Measurements from ENCODE around the gene WDR45B.

The WDR45B gene

DNA sequence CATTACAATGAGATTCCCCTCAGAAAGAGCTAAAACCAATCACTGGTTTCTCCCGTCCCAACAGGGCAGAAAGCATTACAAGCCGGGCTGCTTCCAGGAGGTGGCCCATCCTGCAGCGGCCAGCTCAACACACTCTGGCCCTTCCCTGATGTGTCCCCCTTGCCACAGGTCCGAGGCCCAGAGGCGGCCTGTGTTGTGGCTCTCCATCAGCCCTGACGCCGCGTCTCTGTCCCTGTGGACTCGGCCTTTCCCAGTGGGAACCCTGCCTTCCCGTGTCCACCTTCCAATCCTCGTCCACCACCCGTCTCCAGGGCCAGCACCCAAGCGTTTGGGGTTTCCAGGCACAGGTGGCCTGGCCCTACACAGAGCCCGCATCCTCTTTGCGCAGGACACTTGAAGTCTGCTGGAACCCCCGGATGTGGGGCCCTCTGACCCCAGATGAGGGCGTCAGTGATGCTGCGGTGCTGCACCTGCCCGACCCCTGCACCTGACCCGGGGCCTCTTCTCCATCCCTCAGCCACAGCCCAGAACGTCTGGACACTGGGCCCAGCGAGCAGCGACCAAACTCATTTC is 29.2 kb upstream of the WDR45B start:
- no peak for FAIRE-seq

DNA sequence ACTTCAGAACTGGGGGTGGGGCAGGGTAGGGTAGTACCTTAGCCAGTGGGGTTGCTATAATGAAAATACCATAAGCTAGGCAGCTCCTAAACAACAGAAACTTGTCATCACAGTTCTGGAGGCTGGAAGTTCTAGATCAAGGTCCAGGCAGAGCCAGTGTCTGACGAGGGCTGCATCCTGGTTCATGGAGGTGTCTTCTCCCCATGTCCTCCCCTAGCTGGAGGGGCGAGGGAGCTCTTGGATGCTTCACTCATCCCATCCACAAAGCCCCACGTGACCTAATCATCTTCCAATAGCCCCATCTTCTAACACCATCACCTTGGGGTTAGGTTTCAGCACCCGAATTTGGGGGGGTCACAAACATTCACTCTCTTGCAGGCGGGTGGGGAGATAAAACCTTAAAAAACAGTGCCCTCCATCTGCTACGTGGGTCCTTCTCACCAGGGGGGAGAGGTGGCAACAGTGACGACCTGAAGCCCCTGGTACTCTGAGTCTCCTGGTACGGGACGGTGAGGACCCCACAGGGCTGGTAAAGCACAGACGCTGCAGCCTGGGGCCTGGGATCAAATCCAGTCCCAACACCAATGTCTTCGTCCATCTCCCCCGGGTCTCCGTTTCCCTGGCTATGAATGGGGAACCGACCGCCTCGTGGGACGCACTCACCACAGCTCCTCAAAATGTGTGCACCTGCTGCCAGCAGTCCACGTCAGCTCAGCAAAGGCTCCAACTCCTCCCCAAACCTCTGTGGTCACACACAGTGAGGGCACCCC is 27.4 kb upstream of the WDR45B start:
- FAIRE-seq (no peak), DNase-seq (ENCODE audit: low spot score) (no peak)

More for the DNA sequence above, 29.2 kb upstream of the WDR45B start:
- DNase-seq (ENCODE audit: low spot score) = no peak

GRCh38 chr17:82674656-82675475 is 26.6 kb upstream of the WDR45B start:
- DNase-seq (ENCODE audit: low spot score) (no peak), FAIRE-seq (no peak)

DNA sequence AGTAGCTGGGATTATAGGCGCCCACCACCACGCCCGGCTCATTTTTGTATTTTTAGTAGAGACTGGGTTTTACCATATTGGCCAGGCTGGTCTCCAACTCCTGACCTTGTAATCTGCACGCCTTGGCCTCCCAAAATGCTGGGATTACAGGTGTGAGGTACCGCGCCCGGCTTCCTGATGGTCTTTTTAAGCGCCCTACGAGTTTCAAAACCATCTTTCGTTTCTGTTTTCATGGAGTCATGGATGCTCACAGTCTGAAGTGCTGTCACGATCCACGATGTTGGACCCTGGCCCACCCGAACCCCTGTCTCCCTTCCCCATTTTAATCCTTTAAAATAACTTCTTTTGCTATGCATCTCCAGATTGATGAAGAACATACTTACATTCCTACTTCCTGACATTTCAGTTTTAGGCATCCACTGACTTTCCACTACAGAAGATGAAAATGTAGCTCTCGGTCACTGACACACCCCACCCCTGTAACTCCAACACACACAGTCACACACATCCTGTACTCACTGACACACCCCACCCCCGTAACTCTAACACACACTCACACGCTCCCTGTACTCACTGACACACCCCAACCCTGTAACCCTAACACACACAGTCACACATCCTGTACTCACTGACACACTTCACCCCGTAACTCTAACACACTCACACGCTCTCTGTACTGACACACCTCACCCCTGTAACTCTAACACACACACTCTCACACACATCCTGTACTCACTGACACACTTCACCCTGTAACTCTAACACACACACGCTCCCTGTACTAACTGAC is 22.6 kb upstream of the WDR45B start:
- no peak for DNase-seq (ENCODE audit: low spot score)
- FAIRE-seq = no peak

DNA sequence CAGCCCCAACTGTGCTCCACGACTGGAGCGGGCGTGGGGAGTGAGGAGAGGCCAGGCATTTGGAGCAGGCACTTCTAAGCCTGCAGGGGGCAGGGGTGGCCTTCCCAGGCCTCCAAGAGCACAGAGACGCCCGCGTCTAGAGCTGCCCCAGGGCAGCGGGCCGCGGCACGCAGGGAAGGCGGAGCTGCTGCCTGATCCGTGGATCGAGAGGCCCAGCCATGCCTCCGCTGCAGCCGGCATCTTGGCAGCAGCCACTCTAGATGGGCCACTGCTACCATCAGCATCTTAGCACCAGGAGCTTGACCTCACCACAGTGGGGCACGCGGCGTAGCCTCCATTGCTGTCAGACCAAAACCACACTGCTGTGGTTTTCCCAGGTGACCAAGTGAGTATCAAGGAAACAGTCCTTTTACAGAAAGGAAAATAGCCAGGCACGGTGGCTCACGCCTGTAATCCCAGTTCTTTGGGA is 20.4 kb upstream of the WDR45B start:
- no peak for FAIRE-seq
- no peak for DNase-seq (ENCODE audit: low spot score)

- DNase-seq (ENCODE audit: low spot score) = no peak
Measured at GRCh38 chr17:82668024-82668630, 19.9 kb upstream of the WDR45B start.

DNA sequence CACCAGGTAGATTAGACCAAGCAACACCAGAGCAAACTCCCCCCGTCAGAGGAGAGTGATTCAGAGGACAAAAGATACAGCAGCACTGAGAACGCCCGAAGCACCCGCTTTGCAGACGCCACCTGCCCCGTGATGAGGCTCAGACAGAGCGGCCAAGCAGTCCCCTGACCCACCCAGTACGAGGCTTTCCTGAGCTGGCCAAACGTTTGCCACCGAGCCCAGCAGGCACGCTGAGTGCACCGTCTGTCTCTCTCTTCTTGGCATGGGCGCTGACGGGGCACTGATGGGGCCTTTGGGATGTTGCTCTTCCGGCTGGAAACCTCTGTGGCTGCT is 19.4 kb upstream of the WDR45B start:
- FAIRE-seq (no peak), DNase-seq (ENCODE audit: low spot score) (no peak)

More at GRCh38 chr17:82668024-82668630, 19.9 kb upstream of the WDR45B start:
- FAIRE-seq = no peak

DNA sequence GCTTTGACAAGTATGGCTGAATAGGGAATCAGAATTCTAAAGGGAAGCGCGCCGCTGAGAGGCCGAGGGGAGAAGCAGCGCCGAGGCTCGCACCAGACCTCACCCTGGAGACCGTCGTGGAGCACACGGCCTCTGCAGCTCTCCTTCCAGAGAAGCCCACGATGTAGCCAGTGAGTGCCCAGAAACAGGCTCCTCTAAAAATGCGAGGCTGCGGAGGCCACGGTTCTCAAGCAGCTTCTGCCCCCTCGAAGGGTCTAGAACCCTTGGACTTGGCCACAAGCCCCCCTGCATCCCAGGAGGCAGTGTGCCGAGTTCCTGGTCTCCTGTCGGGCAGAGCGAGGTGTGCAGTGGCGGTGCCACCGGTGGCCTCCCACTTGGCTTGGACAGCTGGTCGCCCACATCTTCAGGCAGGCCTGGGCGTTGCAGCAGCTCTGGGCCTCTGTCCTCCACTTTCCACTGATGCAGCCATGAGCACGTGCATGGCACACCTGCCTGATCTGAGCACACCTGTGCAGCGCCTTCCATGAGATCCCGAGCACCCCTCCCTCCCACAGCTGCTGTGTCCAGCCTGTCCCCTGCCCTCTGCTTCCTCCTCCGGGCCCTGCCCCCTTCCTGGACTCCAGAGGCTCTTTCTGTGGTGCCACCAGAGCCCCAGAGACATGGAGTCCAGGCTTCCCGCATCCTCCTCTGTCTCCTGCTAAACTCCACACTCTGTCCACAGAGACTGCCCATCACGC is 18.9 kb upstream of the WDR45B start:
- FAIRE-seq = no peak
- no peak for DNase-seq (ENCODE audit: low spot score)

DNA sequence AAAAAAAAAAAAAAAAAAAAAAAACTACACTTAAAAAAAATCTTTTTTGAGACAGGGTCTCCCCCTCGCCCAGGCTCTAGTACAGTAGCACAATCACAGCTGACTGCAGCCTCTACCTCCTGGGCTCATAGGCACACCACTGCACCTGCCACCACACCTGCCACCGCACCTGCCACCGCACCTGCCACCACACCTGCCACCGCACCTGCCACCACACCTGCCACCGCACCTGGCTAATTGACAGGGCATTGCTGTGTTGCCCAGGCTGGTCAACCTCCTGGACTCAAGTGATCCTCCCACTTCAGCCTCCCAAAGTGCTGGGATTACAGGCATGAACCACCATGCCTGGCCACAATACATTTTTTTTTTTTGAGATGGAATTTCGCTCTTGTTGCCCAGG is 17.6 kb upstream of the WDR45B start:
- no peak for FAIRE-seq
- no peak for DNase-seq (ENCODE audit: low spot score)

GRCh38 chr17:82665217-82665616 is 17.0 kb upstream of the WDR45B start:
- FAIRE-seq (no peak), DNase-seq (ENCODE audit: low spot score) (no peak)

DNA sequence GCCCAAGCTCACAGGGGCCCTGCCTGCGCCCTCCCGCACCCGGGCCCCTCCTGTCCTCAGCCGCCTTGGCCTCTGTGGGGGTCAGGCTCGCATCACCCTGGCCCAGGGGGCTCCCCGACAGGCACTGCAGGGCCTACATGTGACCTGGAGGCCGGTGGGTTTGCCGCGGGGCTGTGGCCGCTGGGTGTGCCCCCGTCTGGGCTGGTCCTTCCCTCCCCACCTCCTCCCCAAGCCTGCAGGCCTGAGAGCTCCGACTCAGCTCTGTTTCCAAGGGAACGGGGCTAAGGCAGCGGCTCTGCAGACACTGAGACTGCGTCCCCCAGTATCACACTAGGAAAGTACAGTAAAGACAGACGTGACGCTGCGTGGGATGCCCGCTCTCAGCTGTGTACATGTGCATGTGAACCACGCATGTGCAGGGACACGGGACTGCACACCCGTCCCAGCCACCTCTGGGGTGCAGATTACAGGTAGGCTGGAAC is 16.5 kb upstream of the WDR45B start:
- no peak for DNase-seq (ENCODE audit: low spot score)
- FAIRE-seq = no peak

GRCh38 chr17:82664276-82664575 is 16.0 kb upstream of the WDR45B start:
- FAIRE-seq = no peak

DNA sequence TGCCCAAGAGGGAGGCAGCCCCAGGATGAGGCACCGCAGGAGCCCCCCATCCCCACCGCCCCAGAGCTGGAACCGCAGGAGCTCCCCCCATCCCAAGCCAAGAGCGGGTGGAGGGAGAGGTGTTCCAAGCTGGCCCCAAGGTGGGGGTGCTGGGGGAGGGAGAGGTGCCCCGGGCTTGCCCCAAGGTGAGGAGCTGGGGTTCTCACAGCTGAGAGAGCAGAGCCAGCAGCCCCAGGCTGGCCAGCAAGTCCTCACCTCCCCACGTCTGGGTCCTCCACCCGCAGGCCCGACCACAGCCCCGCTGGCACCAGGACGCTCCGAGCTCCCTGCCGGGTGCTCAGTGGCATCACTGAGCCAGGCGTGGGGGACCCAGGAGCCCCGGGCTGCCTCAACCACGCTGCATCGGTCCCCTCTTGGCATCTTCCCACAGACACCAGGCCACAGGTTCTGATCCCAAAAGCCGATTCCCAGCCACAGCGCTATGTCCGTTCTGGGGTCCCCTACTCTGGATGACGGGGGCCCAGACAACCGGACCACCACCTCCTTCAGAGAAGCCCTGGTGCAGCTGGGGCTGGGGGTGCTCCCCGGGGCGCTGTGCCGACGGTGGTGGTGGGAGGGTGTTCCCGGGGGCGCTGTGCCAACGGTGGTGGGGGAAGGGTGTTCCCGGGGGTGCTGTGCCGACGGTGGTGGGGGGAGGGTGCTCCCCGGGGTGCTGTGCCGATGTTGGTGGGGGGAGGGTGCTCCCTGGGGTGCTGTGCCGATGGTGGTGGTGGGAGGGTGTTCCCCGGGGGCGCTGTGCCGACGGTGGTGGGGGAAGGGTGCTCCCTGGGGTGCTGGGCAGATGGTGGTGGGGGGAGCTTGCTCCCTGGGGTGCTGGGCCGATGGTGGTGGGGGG is 15.4 kb upstream of the WDR45B start:
- DNase-seq (ENCODE audit: low spot score) (no peak), FAIRE-seq (no peak)

More at GRCh38 chr17:82664276-82664575, 16.0 kb upstream of the WDR45B start:
- DNase-seq (ENCODE audit: low spot score) = no peak

DNA sequence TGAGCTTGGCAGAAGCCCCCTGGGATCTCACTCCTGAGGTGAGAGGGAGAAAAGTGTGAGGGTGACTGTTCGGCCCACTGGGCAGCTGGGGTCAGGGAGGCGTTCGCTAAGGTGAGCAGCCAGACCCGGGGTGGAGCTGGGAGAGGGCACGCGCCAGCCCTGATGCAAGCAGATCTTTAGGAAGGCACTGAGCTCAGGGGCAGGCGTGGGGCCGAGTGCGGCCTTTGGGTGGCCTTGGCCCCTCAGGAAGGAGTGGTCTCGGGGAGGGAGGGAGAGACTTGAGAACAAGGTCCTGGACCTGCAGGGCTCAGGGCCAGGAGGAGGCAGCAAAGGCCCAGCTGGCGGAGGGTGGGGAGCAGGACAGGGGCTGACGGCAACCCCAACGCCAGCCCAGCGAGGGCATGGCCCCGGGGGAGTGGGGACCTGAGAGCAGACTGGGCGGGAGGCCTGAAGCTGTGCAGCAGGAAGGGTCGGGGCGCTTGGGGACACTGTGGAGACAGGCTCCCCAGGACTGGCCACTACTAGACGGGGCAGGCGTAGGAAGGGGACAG is 14.5 kb upstream of the WDR45B start:
- DNase-seq (ENCODE audit: low spot score) (no peak), FAIRE-seq (no peak)

DNA sequence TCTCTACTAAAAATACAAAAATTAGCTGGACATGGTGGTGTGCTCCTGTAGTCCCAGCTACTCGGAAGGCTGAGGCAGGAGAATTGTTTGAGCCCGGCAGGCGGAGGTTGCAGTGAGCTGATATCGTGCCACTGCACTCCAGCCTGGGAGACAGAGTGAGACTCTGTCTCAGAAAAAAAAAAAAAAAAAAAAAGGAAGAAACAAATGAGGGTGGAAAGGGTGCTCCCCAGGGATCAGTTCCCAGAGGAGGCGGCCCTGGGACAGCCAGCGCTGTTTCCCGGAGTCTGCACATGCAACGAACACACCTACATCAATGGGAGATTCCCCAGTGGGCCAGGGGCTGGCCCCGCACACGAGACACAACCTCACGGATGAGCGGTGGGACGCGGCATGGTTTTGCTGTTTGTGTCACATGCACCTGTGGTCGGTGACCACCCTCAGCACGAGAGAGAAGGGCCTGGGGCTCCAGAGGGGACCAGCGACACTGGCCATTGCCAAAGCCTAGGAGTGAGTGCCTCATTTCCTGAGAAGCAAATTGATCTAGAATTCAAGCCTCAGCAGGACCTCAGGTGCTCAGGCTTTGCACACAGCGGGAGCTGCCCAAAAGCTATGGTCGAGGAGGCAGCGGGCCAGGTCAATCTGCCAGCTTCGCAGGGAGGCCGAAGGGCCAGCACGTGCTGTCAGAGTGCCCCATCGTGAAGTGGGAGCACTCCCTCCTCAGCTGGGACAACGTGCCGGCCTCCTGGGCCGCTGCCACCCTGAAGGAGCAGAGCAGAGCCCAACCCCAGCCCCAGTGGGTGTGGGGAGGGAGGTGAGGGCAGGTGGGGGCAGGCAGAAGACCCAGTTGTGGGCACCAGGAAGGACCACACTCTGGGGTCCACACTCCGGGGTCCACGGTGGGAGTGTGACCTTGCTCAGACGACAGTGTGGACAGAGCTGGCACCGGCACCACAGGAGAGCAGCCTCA is 13.8 kb upstream of the WDR45B start:
- DNase-seq (ENCODE audit: low spot score) (no peak), FAIRE-seq (no peak)

GRCh38 chr17:82659886-82660285 is 11.6 kb upstream of the WDR45B start:
- no peak for FAIRE-seq
- no peak for DNase-seq (ENCODE audit: low spot score)

- FAIRE-seq (no peak), DNase-seq (ENCODE audit: low spot score) (no peak)
Measured at GRCh38 chr17:82658796-82659452, 10.7 kb upstream of the WDR45B start.
